T-cell (primary cell): ENCODE results near the gene RAB9A. TPM values are rescaled to one million over a fixed set of nuclear protein-coding genes. Genes with fewer than 3 reads are reported as not detected.
"Not testable (repeated sequence)": the region's sequence is repeated elsewhere in the genome, so short reads cannot be mapped to it uniquely, and the experiment has no call there.

Source experiments
- ATAC-seq, 4 experiments: fragments of 200-7000 bp in 3 of 4; fragments of 150-1000 bp in 1 of 4; cut with Tn5 transposase; replicated peaks in 1 of 4; 1 replicate in 3 of 4; 2 replicates in 1 of 4; pipeline ENCODE4 v1.10.0; 2021; ENCODE audit warnings: moderate library complexity in 3 of 4, mild to moderate bottlenecking in 2 of 4, moderate number of reproducible peaks in 1 of 4
- CTCF ChIA-PET, 2 donors: fragments of 300-600 bp; sonication (Branson Sonifier 250); formaldehyde crosslinking; loops; one replicate each; lab custom pipeline; 2022; ENCODE audit warnings: antibody characterized with exemption in 2 of 2; lab: Charles Lee
- POLR2A ChIA-PET, 2 donors: fragments of 300-600 bp; sonication (Branson Sonifier 250); formaldehyde crosslinking; loops; one replicate each; lab custom pipeline; 2022; ENCODE audit warnings: antibody characterized with exemption in 2 of 2; lab: Charles Lee
- DNase-seq, 35 experiments: peaks; one replicate each; pipeline versions ENCODE4 v3.0.0 to v3.0.0-alpha.2; 2013 to 2023
- H3K27ac ChIP-seq: one replicate; pipeline ENCODE4 v1.5.1; 2013; ENCODE audit warnings: low read length
- H3K27me3 ChIP-seq, 2 experiments: replicated peaks in 1 of 2; 1 replicate in 1 of 2; 2 replicates in 1 of 2; pipeline versions ENCODE4 v1.6.1 to v1.7.0; 2013; ENCODE audit warnings: low read length in 1 of 2, mixed read lengths in 1 of 2; ENCODE audit not compliant: control insufficient read depth in 2 of 2, insufficient read depth in 2 of 2; ENCODE audit errors: extremely low read depth in 1 of 2
- H3K36me3 ChIP-seq, 2 donors: 1 replicate in 1 of 2; 2 replicates in 1 of 2; pipeline versions ENCODE4 v1.6.1 to v1.7.0; 2013; ENCODE audit warnings: low read length in 1 of 2; ENCODE audit not compliant: control insufficient read depth in 2 of 2, insufficient read depth in 1 of 2; ENCODE audit errors: extremely low read depth in 1 of 2
- H3K4me1 ChIP-seq, 2 experiments: 1 replicate in 1 of 2; 2 replicates in 1 of 2; pipeline versions ENCODE4 v1.6.1 to v1.7.0; 2013; ENCODE audit warnings: low read length in 2 of 2, mixed read lengths in 1 of 2; ENCODE audit not compliant: insufficient read depth in 2 of 2, control insufficient read depth in 1 of 2; ENCODE audit errors: extremely low read depth in 1 of 2
- H3K4me3 ChIP-seq, 2 donors: 1 replicate in 1 of 2; 2 replicates in 1 of 2; pipeline versions ENCODE4 v1.5.1 to v1.7.0; 2013; ENCODE audit warnings: mild to moderate bottlenecking in 2 of 2, low read length in 1 of 2, moderate library complexity in 1 of 2; ENCODE audit not compliant: control insufficient read depth in 1 of 2; ENCODE audit errors: extremely low read depth in 1 of 2
- H3K9me3 ChIP-seq: 2 replicates; pipeline ENCODE4 v1.7.0; 2013
- H3K27ac Mint-ChIP-seq, 2 donors: one replicate each; pipeline ENCODE4 v1.8.0; 2020 to 2021; ENCODE audit warnings: mild to moderate bottlenecking in 2 of 2, mixed read lengths in 2 of 2
- H3K27me3 Mint-ChIP-seq, 2 donors: one replicate each; pipeline ENCODE4 v1.8.0; 2021 to 2022; ENCODE audit warnings: mixed read lengths in 2 of 2
- H3K36me3 Mint-ChIP-seq: one replicate; pipeline ENCODE4 v1.8.0; 2021; ENCODE audit warnings: mixed read lengths
- H3K4me1 Mint-ChIP-seq, 3 donors: one replicate each; pipeline ENCODE4 v1.8.0; 2020 to 2022; ENCODE audit warnings: mixed read lengths in 3 of 3, mild to moderate bottlenecking in 1 of 3
- H3K4me3 Mint-ChIP-seq, 3 donors: one replicate each; pipeline ENCODE4 v1.8.0; 2020 to 2022; ENCODE audit warnings: mild to moderate bottlenecking in 3 of 3, mixed read lengths in 3 of 3, moderate library complexity in 3 of 3
- H3K9me3 Mint-ChIP-seq, 3 donors: one replicate each; pipeline ENCODE4 v1.8.0; 2020 to 2022; ENCODE audit warnings: mixed read lengths in 3 of 3
- WGBS: methylation state at CpG from one replicate; pipeline ENCODE4 v1.1.5; 2013; ENCODE audit warnings: missing lambda C conversion rate; ENCODE audit not compliant: insufficient coverage; 5-methylcytosine and 5-hydroxymethylcytosine counted together
- total RNA-seq, 35 experiments: library from RNA in 6 of 35; stranded (reverse) in 6 of 35; fragments of 120-200 nt in 1 of 35; gene quantifications; one replicate each; pipeline versions ENCODE4 v1.2.1 to v1.2.4 and lab custom pipeline; 2013 to 2026

Gene RAB9A
- total RNA-seq (10 to 100 TPM; 12.2 to 27.3 (median 16.4) TPM), total RNA-seq (lab: John Stamatoyannopoulos, UW) (14.0 to 29.7 (median 21.9) reads per million in 29 experiments)
- total RNA-seq (2013), result 34.3 TPM

GRCh38 chrX:13688958-13689740, at the start of gene RAB9A:
RAB9A (plus strand) TSS chrX:13689128; CDS start chrX:13708747, 19,619 bp downstream.
- Mint-ChIP-seq H3K4me1 (peaks cover 44 to 67% (median 61%) of the 10 kb centered on the region in 3 donors), H3K27me3 (peaks cover 0 to 24% of the 10 kb centered on the region in 2 donors), H3K4me3 (peak within 1 kb of the TSS; percentile 84 to 93 (median 84)), H3K27ac (peak within 1 kb of the TSS; percentile 84 to 89), H3K36me3 (peaks cover 3% of the 10 kb centered on the region), H3K9me3 (no peaks in the 10 kb centered on the region)
- H3K4me3 ChIP-seq, result peak within 1 kb of the TSS; percentile 68 to 81
- ATAC-seq, result peak; percentile 93 to 97 (median 94)
- H3K36me3 ChIP-seq, result no peaks in the 10 kb centered on the region
- H3K9me3 ChIP-seq, result no peaks in the 10 kb centered on the region
- no peaks in the 10 kb centered on the region for H3K27me3 ChIP-seq
- ChIA-PET POLR2A (interaction anchor here in 1 of 2 donors (0.5 to 1.2 kb wide), 4 partner anchors 9 to 57 kb away, joined by 3 to 10 read pairs (median 4); no protein-coding TSS in a partner anchor), CTCF (interaction anchor here (0.7 to 2.0 kb wide), 6 partner anchors 10 to 343 kb away, joined by 3 to 7 read pairs (median 4); partner anchors contain the start of genes OFD1 (in 1 of the 2) and TRAPPC2 (in 1 of the 2))
- peak within 1 kb of the TSS; percentile 73 for H3K27ac ChIP-seq
- peak; percentile 51 to 84 (median 70) for DNase-seq
- peaks cover 8 to 21% of the 10 kb centered on the region in 2 experiments for H3K4me1 ChIP-seq
- WGBS, result 0% methylated on average over 17 of the region's 68 CpGs

- H3K4me1 ChIP-seq, POLR2A ChIA-PET, H3K9me3 Mint-ChIP-seq, H3K36me3 Mint-ChIP-seq, H3K4me1 Mint-ChIP-seq, H3K27me3 ChIP-seq, H3K4me3 Mint-ChIP-seq, H3K4me3 ChIP-seq, H3K27ac Mint-ChIP-seq, H3K27ac ChIP-seq, H3K9me3 ChIP-seq, ATAC-seq, CTCF ChIA-PET, DNase-seq, H3K36me3 ChIP-seq: not testable (repeated sequence)
- WGBS, result no CpG with 5 or more reads among the region's 4 CpGs
- peaks cover 0 to 17% of the 10 kb centered on the region in 2 donors for H3K27me3 Mint-ChIP-seq
Measured at GRCh38 chrX:13641684-13642083, 47.2 kb upstream of the RAB9A start.

DNA sequence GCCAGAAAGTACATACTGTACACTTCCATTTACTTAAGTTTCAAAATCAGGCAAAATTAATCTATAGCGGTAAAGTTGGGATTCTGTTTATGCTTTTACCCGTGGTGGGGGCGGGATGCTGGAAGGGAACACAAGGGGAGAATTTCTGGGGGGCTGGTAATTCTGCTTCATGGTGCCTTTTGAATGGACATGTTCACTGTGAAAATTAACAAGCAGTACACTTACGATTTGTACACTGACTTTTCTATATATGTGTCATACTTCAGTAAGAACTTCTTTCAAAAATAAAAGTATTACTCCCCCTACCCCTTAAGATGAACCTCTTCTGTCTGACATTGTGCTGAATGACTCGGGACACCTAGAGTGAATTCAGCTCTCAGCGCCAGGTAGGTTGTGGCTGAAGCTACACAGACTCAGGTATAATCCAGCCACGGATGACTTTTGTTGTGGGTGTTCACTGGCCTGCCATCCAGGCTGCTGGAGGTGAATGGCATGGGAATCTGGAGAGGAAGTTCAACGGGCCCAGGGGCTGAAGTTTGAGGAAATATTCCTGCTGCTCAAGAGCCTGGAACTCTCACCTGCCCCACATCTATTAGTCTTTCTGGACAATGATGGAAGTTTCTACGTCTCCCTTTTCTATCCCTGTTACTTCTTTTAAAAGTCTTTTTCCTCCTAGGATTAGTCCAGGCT, 43.3 kb upstream of the RAB9A start:
- H3K27me3 ChIP-seq, result no peaks in the 10 kb centered on the region
- CTCF ChIA-PET, result interaction anchor here (1.4 to 1.9 kb wide), 3 partner anchors 138 to 699 kb away, joined by 3 to 10 read pairs (median 4); no protein-coding TSS in a partner anchor
- no peaks in the 10 kb centered on the region for H3K36me3 ChIP-seq
- no peak overlapping the region for H3K27ac ChIP-seq
- no CpG with 5 or more reads among the region's 9 CpGs for WGBS
- Mint-ChIP-seq H3K27ac (no peak overlapping the region), H3K27me3 (peaks cover 0 to 23% of the 10 kb centered on the region in 2 donors), H3K9me3 (no peaks in the 10 kb centered on the region), H3K4me3 (no peak overlapping the region), H3K36me3 (no peaks in the 10 kb centered on the region), H3K4me1 (peaks cover 0 to 15% (median 8%) of the 10 kb centered on the region in 3 donors)
- DNase-seq (no peak), ATAC-seq (no peak)
- POLR2A ChIA-PET, result no interaction called here
- H3K4me1 ChIP-seq, result no peaks in the 10 kb centered on the region
- H3K4me3 ChIP-seq, result no peak overlapping the region
- H3K9me3 ChIP-seq, result no peaks in the 10 kb centered on the region

DNA sequence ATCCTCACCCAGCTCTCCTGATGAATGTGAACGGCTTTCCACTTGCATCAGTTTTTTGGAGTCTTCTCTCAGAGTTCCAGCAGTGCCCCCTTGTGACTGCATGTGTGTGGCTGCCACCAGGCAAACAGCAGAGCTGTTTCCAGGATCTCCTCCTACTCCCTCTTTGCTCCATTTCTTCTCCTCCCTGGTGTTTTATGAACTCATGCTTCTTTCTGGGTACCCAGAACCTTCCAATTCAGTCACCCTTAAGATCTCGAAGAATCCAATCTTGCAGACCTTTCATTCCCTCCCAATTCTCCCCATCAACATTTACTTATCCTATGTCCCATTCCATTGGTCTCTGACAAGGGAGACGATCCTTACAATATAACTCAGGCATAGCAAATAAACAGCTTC, 42.8 kb upstream of the RAB9A start:
- peak in 16 of 35 experiments; percentile 3 to 48 (median 21) for DNase-seq
- H3K36me3 ChIP-seq, result no peaks in the 10 kb centered on the region
- H3K27ac ChIP-seq, result no peak overlapping the region
- no peaks in the 10 kb centered on the region for H3K4me1 ChIP-seq
- Mint-ChIP-seq H3K4me3 (no peak overlapping the region), H3K36me3 (no peaks in the 10 kb centered on the region), H3K9me3 (no peaks in the 10 kb centered on the region), H3K27ac (no peak overlapping the region), H3K27me3 (peaks cover 0 to 23% of the 10 kb centered on the region in 2 donors), H3K4me1 (peaks cover 0 to 15% (median 8%) of the 10 kb centered on the region in 3 donors)
- peak in 2 of 4 experiments; percentile 36 to 52 for ATAC-seq
- POLR2A ChIA-PET, result no interaction called here
- no peaks in the 10 kb centered on the region for H3K9me3 ChIP-seq
- H3K4me3 ChIP-seq, result no peak overlapping the region
- H3K27me3 ChIP-seq, result no peaks in the 10 kb centered on the region
- 50% methylated on average over 1 of the region's 3 CpGs for WGBS
- CTCF ChIA-PET, result interaction anchor here (1.4 to 1.9 kb wide), 3 partner anchors 139 to 700 kb away, joined by 3 to 10 read pairs (median 4); no protein-coding TSS in a partner anchor

GRCh38 chrX:13647709-13648212, 41.2 kb upstream of the RAB9A start:
- Mint-ChIP-seq H3K27me3 (peaks cover 0 to 23% of the 10 kb centered on the region in 2 donors), H3K4me1 (peaks cover 14 to 25% (median 15%) of the 10 kb centered on the region in 3 donors), H3K36me3 (no peaks in the 10 kb centered on the region), H3K9me3 (no peaks in the 10 kb centered on the region), H3K27ac (peak overlapping the region; percentile 86 to 93), H3K4me3 (peak overlapping the region in 1 of 3 donors; percentile 31)
- ChIA-PET POLR2A (no interaction called here), CTCF (interaction anchor here in 1 of 2 donors (0.6 kb wide), 1 partner anchor 388 kb away, joined by 3 read pairs; no protein-coding TSS in a partner anchor)
- WGBS, result 15% methylated on average over 4 of the region's 8 CpGs
- H3K4me3 ChIP-seq, result no peak overlapping the region
- H3K27ac ChIP-seq, result peak overlapping the region; percentile 47
- DNase-seq (peak; percentile 1 to 64 (median 38)), ATAC-seq (peak; percentile 68 to 77 (median 72))
- peaks cover 0 to 6% of the 10 kb centered on the region in 2 experiments for H3K4me1 ChIP-seq
- H3K36me3 ChIP-seq, result no peaks in the 10 kb centered on the region
- no peaks in the 10 kb centered on the region for H3K9me3 ChIP-seq
- no peaks in the 10 kb centered on the region for H3K27me3 ChIP-seq

DNA sequence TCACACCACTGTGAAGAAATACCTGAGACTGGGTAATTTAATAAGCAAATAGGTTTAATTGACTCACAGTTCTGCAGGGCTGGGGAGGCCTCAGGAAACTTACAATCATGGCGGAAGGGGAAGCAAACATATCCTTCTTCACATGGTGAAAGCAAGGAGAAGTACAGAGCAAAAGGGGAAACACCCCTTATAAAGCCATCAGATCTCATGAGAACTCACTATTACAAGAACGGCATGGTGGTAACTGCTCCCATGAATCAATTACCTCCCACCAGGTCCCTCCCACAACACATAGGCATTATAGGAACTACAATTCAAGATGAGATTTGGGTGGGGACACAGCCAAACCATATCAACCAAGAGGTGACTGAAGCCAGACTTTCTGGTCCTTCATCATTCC, 40.6 kb upstream of the RAB9A start:
- H3K36me3 ChIP-seq, H3K27me3 ChIP-seq, H3K27ac ChIP-seq, H3K4me3 ChIP-seq, DNase-seq, H3K4me1 ChIP-seq, H3K36me3 Mint-ChIP-seq, CTCF ChIA-PET, POLR2A ChIA-PET, H3K4me3 Mint-ChIP-seq, H3K9me3 Mint-ChIP-seq, H3K9me3 ChIP-seq, ATAC-seq: not testable (repeated sequence)
- Mint-ChIP-seq H3K27me3 (peaks cover 0 to 23% of the 10 kb centered on the region in 2 donors), H3K4me1 (peaks cover 15 to 26% (median 18%) of the 10 kb centered on the region in 3 donors), H3K27ac (peak overlapping the region in 1 of 2 donors; percentile 93)
- WGBS, result no CpG with 5 or more reads among the region's 2 CpGs
